ENCODE measurements around the gene XPC.

Gene XPC

DNA sequence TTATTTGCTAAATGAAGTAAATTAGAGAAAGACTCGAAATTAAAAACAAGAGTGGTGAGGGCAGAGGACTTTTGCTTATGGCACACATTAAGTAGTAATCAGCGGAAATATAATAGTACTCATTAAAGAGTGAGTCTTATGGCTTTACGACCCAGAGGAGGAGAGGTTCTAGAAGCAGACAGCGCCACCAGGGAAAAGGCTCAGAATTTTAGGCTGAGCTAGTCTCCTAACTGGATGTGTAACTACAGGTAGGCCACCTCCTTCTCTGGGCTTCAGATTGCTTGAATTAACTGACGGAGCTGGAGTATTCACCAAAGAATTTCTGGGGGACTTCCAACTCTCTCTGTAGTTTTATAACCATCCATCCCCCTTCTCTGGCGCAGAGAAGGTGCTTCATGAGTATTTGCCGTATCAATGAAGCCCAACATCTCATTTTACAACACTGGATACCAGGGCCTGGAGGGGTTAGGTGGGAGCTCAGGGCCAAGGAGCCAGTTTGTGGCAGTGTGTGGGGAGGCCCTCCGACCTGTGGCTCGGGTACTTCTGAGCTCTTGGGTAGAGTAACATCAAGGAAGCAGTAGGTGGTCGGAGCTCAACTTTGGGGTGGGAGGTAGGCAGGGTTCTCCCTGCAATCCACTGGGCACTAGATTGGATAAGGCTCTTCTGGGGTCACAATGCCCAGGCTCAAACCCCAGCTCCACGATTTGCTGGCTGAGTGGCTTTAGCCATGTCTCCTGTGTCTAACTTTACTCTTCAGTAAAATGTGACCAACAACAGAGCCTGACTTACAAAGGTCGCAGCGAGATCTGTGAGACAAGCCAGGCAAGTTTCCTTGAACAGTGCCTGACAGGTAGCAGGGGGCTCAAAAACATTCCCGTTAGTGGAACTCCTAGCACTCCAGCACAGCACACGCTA lies 54.8 kb downstream of the XPC start:
- TF ChIP-seq, protein P1, sequence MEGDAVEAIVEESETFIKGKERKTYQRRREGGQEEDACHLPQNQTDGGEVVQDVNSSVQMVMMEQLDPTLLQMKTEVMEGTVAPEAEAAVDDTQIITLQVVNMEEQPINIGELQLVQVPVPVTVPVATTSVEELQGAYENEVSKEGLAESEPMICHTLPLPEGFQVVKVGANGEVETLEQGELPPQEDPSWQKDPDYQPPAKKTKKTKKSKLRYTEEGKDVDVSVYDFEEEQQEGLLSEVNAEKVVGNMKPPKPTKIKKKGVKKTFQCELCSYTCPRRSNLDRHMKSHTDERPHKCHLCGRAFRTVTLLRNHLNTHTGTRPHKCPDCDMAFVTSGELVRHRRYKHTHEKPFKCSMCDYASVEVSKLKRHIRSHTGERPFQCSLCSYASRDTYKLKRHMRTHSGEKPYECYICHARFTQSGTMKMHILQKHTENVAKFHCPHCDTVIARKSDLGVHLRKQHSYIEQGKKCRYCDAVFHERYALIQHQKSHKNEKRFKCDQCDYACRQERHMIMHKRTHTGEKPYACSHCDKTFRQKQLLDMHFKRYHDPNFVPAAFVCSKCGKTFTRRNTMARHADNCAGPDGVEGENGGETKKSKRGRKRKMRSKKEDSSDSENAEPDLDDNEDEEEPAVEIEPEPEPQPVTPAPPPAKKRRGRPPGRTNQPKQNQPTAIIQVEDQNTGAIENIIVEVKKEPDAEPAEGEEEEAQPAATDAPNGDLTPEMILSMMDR (conservative IDR thresholded peaks at IDR 0.05), result 0 out of 2 replicates have a peak, but pooled peaks have one; percentile 7
- peak overlapping the region; percentile 97 for H3K27ac ChIP-seq

DNA sequence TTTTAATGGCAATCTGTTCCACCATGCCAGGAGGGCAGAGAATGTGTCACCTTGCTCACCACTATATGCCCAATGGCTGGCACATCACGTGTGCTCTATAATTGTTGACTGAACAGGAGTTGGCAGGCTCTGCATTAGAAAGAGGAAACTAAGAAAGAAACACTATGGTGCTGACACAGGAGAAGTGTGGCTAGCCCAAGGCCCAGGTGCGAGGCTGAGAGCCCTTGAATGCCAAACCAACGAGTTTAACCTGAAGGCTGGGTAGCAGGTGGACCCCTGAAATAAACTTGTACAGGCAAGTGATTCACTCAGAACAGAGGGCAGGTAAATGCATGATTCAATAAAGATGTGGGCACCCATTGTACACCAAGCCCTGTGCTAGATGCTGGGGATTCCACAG lies 56.1 kb downstream of the XPC start:
- TF ChIP-seq, protein P1 (conservative IDR thresholded peaks at IDR 0.05), result no peak
- H3K27ac ChIP-seq, result peak overlapping the region; percentile 97; the same call in 1 of the 2 replicates

DNA sequence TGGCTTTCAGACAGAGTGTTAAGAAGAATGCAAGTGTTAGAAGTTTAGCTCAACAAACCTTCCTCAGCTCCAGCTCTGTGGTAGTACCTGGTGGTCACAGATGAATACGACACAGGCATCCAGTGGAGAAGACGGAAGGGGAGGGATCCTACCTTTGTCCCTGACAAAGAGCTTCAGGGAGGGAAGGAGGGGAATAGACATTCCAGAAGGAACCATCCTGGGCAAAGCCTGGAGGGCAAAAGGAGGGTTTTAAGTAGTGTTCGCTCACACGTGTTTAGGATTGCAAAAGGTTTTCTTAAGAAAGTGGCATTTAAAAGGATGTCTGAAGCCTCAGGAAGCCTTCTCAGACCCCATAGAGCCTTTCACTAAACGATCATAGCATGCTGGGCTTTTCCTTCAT lies 56.5 kb downstream of the XPC start:
- H3K27ac ChIP-seq, result peak overlapping the region; percentile 97; the same call in 1 of the 2 replicates
- TF ChIP-seq, protein P1 (conservative IDR thresholded peaks at IDR 0.05), result no peak

DNA sequence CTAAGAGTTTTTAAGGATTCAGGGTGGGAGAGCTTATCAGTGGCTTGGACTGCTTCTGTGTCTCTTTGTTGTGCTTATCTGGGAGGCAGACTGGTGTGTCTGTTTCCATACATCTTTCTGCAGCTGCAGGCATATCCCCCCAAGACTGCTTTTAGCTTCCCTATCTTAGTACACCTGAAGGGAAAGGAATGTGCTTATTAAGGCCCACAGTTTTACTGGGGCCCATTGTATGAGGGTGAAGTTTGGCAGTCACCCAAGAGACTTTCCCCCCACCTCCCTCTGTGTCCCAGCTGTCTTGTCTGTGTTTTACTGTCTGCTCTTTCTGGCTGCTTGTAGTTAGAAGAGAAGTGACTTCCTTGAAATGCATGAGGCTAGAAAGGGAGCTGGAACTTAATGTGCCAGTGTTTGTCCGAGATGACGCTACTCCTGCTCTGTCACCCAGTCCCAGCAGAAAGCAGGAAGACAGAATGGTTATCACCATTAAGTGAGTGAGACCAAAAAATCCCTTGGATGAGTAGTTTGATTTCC lies 57.4 kb downstream of the XPC start:
- H3K27ac ChIP-seq, result peak overlapping the region; percentile 97

DNA sequence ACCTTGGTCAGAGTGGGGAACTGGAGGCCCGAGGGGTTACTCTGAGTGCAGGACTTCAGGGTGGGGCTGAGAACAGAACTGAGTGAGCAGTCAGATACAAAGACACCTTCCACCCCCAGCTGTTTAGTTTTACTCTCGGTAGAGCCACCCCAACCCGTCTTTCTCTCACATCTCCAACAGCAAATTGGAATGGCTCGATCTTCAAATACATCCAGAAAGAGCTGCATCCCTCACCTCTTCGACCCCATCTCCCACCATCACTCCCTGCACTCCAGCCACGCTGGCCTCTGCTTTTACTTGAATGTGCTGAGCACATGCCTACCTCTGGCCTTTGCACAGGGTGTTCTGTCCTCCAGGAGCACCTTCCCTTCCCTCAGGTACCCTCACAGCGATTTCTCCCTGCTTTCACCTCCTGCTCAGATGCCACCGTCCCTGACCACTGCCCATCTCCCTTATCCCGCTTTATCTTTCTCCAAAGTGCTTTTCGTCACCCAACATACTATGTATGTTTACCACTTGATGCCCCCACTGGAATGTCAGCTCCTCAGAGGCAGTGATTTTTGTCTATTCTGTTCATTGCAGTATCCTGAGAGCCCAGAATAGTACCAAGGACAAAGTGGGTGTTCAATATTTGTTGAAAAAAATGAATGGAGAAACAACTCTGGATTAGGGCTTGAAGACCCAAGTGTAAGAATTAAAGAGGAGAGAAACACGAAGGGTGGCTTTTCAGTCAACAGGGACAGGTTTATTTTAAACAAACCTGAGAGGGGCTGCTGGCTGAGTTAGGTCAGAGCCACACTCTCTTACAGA lies 58.1 kb downstream of the XPC start:
- TF ChIP-seq, protein P1 (conservative IDR thresholded peaks at IDR 0.05), result no peak
- H3K27ac ChIP-seq, result peak overlapping the region; percentile 97

GRCh38 chr3:14119651-14120050 lies 58.8 kb downstream of the XPC start:
- H3K27ac ChIP-seq, result peak overlapping the region; percentile 97
- TF ChIP-seq, protein P1 (conservative IDR thresholded peaks at IDR 0.05), result no peak

GRCh38 chr3:14118400-14119381 lies 59.7 kb downstream of the XPC start:
- TF ChIP-seq, protein P1 (conservative IDR thresholded peaks at IDR 0.05), result no peak
- H3K27ac ChIP-seq, result peak overlapping the region; percentile 97
